ENCODE data around the gene CRYGN.

GRCh38 chr7:151423936-151424335 is 16.0 kb downstream of the CRYGN start:
- no peak for TF ChIP-seq CTCF (IDR thresholded peaks at IDR 0.05)
- TF ChIP-seq POLR2AphosphoS5 (IDR thresholded peaks at IDR 0.05), result no peak
- TF ChIP-seq POLR2A (IDR thresholded peaks at IDR 0.05), result no peak
